Neural cell (in vitro differentiated cells): Measurements from ENCODE around the gene SLC36A4. TPM values are rescaled to one million over a fixed set of nuclear protein-coding genes. Genes with fewer than 3 reads are reported as not detected.

Experiments used
- H2AFZ ChIP-seq: fragments of 200-600, 300-800 bp; sonication (generic), shearing (Covaris generic); 2 replicates; pipeline ENCODE4 v1.6.0; 2014; ENCODE audit warnings: low read depth, mild to moderate bottlenecking, antibody characterized with exemption, low read length, moderate library complexity
- H3F3A ChIP-seq: fragments of 200-600 bp; shearing (Covaris generic); 2 replicates; pipeline ENCODE4 v1.6.1; 2016; ENCODE audit warnings: mild to moderate bottlenecking, moderate library complexity, mixed read lengths, antibody characterized with exemption, low read length; ENCODE audit not compliant: insufficient read depth, poor library complexity, severe bottlenecking
- H3K27ac ChIP-seq: fragments of 200-600, 300-800 bp; sonication (generic), shearing (Covaris generic); 2 replicates; pipeline ENCODE4 v1.5.1; 2014; ENCODE audit warnings: mild to moderate bottlenecking, low read length, moderate library complexity
- H3K27me3 ChIP-seq: fragments of 300-800, 200-600 bp; sonication (generic), shearing (Covaris generic); 2 replicates; pipeline ENCODE4 v1.6.0; 2014; ENCODE audit warnings: mild to moderate bottlenecking, low read depth, low read length, moderate library complexity; ENCODE audit not compliant: insufficient read depth
- H3K36me3 ChIP-seq: fragments of 300-800, 200-600 bp; sonication (generic), shearing (Covaris generic); 2 replicates; pipeline ENCODE4 v1.5.1; 2014; ENCODE audit warnings: mild to moderate bottlenecking, antibody characterized with exemption, low read length, moderate library complexity; ENCODE audit not compliant: insufficient read depth
- H3K4me2 ChIP-seq: fragments of 300-800, 200-600 bp; sonication (generic), shearing (Covaris generic); 2 replicates; pipeline ENCODE4 v1.6.0; 2014; ENCODE audit warnings: mild to moderate bottlenecking, low read length
- H3K4me3 ChIP-seq: fragments of 300-800, 200-600 bp; sonication (generic), shearing (Covaris generic); 2 replicates; pipeline ENCODE4 v1.5.1; 2014; ENCODE audit warnings: mild to moderate bottlenecking, low read length, moderate library complexity
- H3K79me2 ChIP-seq: fragments of 200-600 bp; shearing (Covaris generic); replicated peaks from 2 replicates; pipeline ENCODE4 v1.6.0; 2014; ENCODE audit warnings: mild to moderate bottlenecking, low read length, moderate library complexity; ENCODE audit not compliant: insufficient read depth
- H3K9ac ChIP-seq: fragments of 300-800, 200-600 bp; sonication (generic), shearing (Covaris generic); 2 replicates; pipeline ENCODE4 v1.6.1; 2016; ENCODE audit warnings: mild to moderate bottlenecking, low read length, mixed read lengths
- H3K9me2 ChIP-seq: fragments of 200-600 bp; shearing (Covaris generic); 2 replicates; pipeline ENCODE4 v1.6.1; 2016; ENCODE audit warnings: mild to moderate bottlenecking, low read length, mixed read lengths; ENCODE audit not compliant: insufficient read depth
- H3K9me3 ChIP-seq: fragments of 200-600, 300-800 bp; sonication (generic), shearing (Covaris generic); 2 replicates; pipeline ENCODE4 v1.6.1; 2016; ENCODE audit warnings: mild to moderate bottlenecking, mixed run types, low read length, moderate library complexity, mixed read lengths
- H4K20me1 ChIP-seq: fragments of 200-600 bp; shearing (Covaris generic); 2 replicates; pipeline ENCODE4 v1.6.1; 2016; ENCODE audit warnings: mild to moderate bottlenecking, mixed run types; ENCODE audit not compliant: insufficient read depth
- EP300 ChIP-seq: fragments of 450-650 bp; conservative IDR thresholded peaks from 2 replicates; pipeline ENCODE4 v1.6.1; 2014; ENCODE audit warnings: antibody characterized with exemption, mild to moderate bottlenecking, moderate library complexity; ENCODE audit not compliant: poor library complexity, severe bottlenecking
- EZH2 ChIP-seq: fragments of 200-600, 300-800 bp; shearing (Covaris generic), sonication (generic); IDR thresholded peaks from 2 replicates; pipeline ENCODE4 v1.6.1; 2014; ENCODE audit warnings: antibody characterized with exemption, low read length, borderline replicate concordance, mild to moderate bottlenecking; ENCODE audit not compliant: insufficient read depth, poor library complexity, severe bottlenecking
- MXI1 ChIP-seq: fragments of 450-650 bp; conservative IDR thresholded peaks from 2 replicates; pipeline ENCODE4 v1.6.1; 2014; ENCODE audit warnings: antibody characterized with exemption, mild to moderate bottlenecking; ENCODE audit not compliant: poor library complexity, severe bottlenecking
- POLR2AphosphoS5 ChIP-seq: IDR thresholded peaks from 2 replicates; pipeline ENCODE4 v1.6.1; 2012
- RAD21 ChIP-seq: fragments of 450-650 bp; conservative IDR thresholded peaks from 2 replicates; pipeline ENCODE4 v1.6.1; 2014; ENCODE audit warnings: antibody characterized with exemption, mild to moderate bottlenecking, moderate library complexity
- SMC3 ChIP-seq: fragments of 450-650 bp; conservative IDR thresholded peaks from 2 replicates; pipeline ENCODE4 v1.6.1; 2014; ENCODE audit warnings: antibody characterized with exemption, mild to moderate bottlenecking, moderate library complexity; ENCODE audit not compliant: poor library complexity
- TAF1 ChIP-seq: IDR thresholded peaks from 2 replicates; pipeline ENCODE4 v1.6.1; 2012; ENCODE audit warnings: low read depth
- polyA plus RNA-seq: library from polyadenylated mRNA; depleted of rRNA; stranded (reverse); fragments of >200 nt; gene quantifications from 2 replicates; pipeline ENCODE4 v1.2.3, GENCODE V29; 2014
- TF ChIP-seq, protein P1 (sequence below): IDR thresholded peaks from 2 replicates; pipeline ENCODE4 v1.6.1; 2012; ENCODE audit warnings: borderline replicate concordance
- TF ChIP-seq, protein P2 (sequence below): fragments of 450-650 bp; IDR thresholded peaks from 2 replicates; pipeline ENCODE4 v1.5.1; 2014; ENCODE audit warnings: antibody characterized with exemption, mild to moderate bottlenecking, moderate library complexity; ENCODE audit not compliant: poor library complexity, severe bottlenecking

SLC36A4 gene
- polyA plus RNA-seq, 1 donor from 2014 or later, result 34.9 TPM

DNA sequence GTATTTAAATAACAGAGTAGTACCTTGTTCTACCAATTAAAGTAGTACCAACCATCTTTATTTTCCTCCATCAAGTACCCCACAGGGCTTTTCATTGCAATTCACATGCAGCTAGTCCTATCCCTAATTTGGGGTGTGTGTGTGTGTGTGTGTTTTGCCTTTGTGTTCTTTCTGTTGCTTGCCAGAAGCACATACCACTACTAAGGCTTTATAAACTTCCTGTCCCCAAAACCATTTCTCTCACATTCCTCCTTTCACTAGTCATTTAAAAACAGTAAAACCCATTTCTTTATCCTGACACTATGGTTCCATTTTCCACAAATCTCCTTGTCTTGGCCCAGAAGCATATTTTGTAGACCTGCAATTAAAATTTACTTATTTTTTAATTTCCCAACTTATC lies 54.6 kb downstream of the SLC36A4 start:
- no peak overlapping the region for H3K9ac ChIP-seq
- H4K20me1 ChIP-seq, result no peaks in the 10 kb centered on the region
- H3K27ac ChIP-seq, result no peak overlapping the region
- no peaks in the 10 kb centered on the region for H3K9me3 ChIP-seq
- H2AFZ ChIP-seq, result no peak overlapping the region
- TF ChIP-seq RAD21, result no peak
- no peak for TF ChIP-seq TAF1
- TF ChIP-seq EP300, result no peak
- TF ChIP-seq POLR2AphosphoS5, result no peak
- TF ChIP-seq, protein P1, sequence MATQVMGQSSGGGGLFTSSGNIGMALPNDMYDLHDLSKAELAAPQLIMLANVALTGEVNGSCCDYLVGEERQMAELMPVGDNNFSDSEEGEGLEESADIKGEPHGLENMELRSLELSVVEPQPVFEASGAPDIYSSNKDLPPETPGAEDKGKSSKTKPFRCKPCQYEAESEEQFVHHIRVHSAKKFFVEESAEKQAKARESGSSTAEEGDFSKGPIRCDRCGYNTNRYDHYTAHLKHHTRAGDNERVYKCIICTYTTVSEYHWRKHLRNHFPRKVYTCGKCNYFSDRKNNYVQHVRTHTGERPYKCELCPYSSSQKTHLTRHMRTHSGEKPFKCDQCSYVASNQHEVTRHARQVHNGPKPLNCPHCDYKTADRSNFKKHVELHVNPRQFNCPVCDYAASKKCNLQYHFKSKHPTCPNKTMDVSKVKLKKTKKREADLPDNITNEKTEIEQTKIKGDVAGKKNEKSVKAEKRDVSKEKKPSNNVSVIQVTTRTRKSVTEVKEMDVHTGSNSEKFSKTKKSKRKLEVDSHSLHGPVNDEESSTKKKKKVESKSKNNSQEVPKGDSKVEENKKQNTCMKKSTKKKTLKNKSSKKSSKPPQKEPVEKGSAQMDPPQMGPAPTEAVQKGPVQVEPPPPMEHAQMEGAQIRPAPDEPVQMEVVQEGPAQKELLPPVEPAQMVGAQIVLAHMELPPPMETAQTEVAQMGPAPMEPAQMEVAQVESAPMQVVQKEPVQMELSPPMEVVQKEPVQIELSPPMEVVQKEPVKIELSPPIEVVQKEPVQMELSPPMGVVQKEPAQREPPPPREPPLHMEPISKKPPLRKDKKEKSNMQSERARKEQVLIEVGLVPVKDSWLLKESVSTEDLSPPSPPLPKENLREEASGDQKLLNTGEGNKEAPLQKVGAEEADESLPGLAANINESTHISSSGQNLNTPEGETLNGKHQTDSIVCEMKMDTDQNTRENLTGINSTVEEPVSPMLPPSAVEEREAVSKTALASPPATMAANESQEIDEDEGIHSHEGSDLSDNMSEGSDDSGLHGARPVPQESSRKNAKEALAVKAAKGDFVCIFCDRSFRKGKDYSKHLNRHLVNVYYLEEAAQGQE, result no peak
- no peak for TF ChIP-seq SMC3
- TF ChIP-seq MXI1, result no peak
- no peak for TF ChIP-seq EZH2
- TF ChIP-seq, protein P2, sequence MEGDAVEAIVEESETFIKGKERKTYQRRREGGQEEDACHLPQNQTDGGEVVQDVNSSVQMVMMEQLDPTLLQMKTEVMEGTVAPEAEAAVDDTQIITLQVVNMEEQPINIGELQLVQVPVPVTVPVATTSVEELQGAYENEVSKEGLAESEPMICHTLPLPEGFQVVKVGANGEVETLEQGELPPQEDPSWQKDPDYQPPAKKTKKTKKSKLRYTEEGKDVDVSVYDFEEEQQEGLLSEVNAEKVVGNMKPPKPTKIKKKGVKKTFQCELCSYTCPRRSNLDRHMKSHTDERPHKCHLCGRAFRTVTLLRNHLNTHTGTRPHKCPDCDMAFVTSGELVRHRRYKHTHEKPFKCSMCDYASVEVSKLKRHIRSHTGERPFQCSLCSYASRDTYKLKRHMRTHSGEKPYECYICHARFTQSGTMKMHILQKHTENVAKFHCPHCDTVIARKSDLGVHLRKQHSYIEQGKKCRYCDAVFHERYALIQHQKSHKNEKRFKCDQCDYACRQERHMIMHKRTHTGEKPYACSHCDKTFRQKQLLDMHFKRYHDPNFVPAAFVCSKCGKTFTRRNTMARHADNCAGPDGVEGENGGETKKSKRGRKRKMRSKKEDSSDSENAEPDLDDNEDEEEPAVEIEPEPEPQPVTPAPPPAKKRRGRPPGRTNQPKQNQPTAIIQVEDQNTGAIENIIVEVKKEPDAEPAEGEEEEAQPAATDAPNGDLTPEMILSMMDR, result no peak
- no peak overlapping the region for H3K4me2 ChIP-seq
- H3K27me3 ChIP-seq, result no peaks in the 10 kb centered on the region
- H3F3A ChIP-seq, result no peaks in the 10 kb centered on the region
- no peaks in the 10 kb centered on the region for H3K9me2 ChIP-seq
- no peaks in the 10 kb centered on the region for H3K79me2 ChIP-seq
- H3K4me3 ChIP-seq, result no peak overlapping the region
- no peaks in the 10 kb centered on the region for H3K36me3 ChIP-seq

DNA sequence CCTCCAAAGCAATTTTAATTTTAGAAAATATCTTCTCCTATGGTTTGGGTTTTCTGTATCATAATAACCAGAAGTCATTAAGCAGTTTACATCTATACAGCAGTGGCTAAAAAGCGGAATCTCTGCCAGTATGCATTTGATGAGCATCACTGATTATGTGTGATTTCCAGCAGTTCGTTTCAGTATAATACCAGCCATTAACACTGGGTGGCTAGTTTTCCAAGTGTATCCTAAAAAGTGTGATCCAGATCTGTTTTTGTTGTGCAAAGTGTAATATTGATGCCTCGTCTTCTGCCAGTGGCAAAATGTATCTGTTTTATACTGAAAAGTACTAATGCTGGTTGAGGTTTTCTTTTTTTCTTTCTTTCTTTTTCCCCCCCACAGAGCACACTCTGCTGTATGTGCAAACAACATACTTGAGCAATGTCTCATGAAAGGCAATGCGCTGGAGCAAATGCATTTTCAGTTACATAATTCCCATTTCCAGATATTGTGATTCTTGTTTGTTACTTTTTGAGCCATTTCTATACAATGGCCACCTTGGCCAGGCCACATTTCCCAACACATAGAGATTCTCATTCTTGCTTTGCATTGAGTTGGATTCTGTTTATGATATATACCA lies 64.2 kb downstream of the SLC36A4 start:
- Histone ChIP-seq H3K27me3 (no peaks in the 10 kb centered on the region), H3K4me2 (no peak overlapping the region), H3K9ac (no peak overlapping the region), H3K4me3 (no peak overlapping the region), H3K36me3 (no peaks in the 10 kb centered on the region), H3K79me2 (no peaks in the 10 kb centered on the region), H3K9me3 (no peaks in the 10 kb centered on the region), H4K20me1 (no peaks in the 10 kb centered on the region), H3K9me2 (no peaks in the 10 kb centered on the region), H3K27ac (no peak overlapping the region), H3F3A (no peaks in the 10 kb centered on the region), H2AFZ (no peak overlapping the region)
- TF ChIP-seq, protein P2, result no peak
- TF ChIP-seq, protein P1, result no peak
- TF ChIP-seq EP300 (no peak), SMC3 (no peak), TAF1 (no peak), POLR2AphosphoS5 (no peak), EZH2 (no peak), MXI1 (no peak), RAD21 (no peak)
